Measurements from ENCODE around the gene FBN3. TPM values are rescaled to one million over a fixed set of nuclear protein-coding genes. Genes with fewer than 3 reads are reported as not detected.

FBN3 gene
- total RNA-seq, 1 experiment from 2014 or later: 13.7 TPM

DNA sequence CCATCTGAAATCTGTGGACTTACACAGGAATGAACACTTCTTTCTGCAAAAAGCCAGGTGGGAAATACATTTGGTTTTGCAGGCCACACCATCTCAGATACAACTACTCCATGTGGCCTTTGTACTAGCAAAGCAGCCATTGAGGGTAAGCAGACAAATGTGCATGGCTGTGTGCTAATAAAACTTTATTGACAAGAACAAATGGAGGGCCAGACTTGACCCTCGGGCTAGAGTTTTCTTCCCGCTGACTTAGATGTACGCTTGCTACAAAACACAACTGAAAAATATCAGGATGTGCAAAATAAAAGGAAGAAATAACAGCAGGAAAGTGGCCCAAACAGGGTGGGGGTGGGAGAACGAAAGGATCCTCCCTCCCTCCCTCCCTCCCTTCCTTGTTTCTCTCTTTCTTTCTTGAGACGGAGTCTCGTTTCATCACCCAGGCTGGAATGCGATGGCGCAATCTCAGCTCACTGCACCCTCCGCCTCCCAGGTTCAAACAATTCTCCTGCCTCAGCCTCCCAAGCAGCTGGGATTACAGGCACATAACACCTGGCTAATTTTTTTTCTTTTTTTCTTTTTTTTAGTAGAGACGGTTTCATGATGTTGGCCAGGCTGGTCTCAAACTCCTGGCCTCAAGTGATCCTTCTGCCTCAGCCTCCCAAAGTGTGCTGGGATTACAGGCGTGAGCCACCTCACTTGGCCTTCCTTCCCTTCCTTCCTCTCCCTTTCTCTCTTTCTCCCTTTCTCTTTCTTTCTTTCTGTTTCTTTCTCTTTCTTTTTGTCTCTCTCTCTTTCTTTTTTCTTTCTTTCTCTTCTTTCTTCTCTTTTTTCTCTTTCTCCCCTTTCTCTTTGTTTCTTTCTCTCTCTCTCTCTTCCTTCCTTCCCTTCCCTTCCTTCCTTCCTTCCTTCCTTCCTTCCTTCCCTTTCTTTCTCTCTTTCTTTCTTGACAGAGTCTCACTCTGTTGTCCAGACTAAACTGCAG is 67.5 kb downstream of the FBN3 start:
- DNase-seq: no peak
- H3K27me3 ChIP-seq (ENCODE audit: control insufficient read depth, insufficient read depth, low read length): no peaks in the 10 kb centered on the region
- peaks cover 1% of the 10 kb centered on the region for H3K36me3 ChIP-seq (replicated peaks; ENCODE audit: control insufficient read depth, insufficient read depth, low read length)
- H3K4me3 ChIP-seq (ENCODE audit: insufficient read depth, low read depth, low read length): no peak overlapping the region

GRCh38 chr19:8080832-8081231 is 68.6 kb downstream of the FBN3 start:
- DNase-seq: no peak
- H3K27me3 ChIP-seq (ENCODE audit: control insufficient read depth, insufficient read depth, low read length): no peaks in the 10 kb centered on the region
- H3K4me3 ChIP-seq (ENCODE audit: insufficient read depth, low read depth, low read length): no peak overlapping the region
- H3K36me3 ChIP-seq (replicated peaks; ENCODE audit: control insufficient read depth, insufficient read depth, low read length): peaks cover 1% of the 10 kb centered on the region

- Histone ChIP-seq H3K27me3 (ENCODE audit: control insufficient read depth, insufficient read depth, low read length) (no peaks in the 10 kb centered on the region), H3K4me3 (ENCODE audit: insufficient read depth, low read depth, low read length) (no peak overlapping the region), H3K36me3 (replicated peaks; ENCODE audit: control insufficient read depth, insufficient read depth, low read length) (peaks cover 4% of the 10 kb centered on the region)
- no peak for DNase-seq
Measured at GRCh38 chr19:8079988-8080387, 69.4 kb downstream of the FBN3 start.

GRCh38 chr19:8075158-8076074 is 74.0 kb downstream of the FBN3 start:
- DNase-seq: no peak
- Histone ChIP-seq H3K4me3 (ENCODE audit: insufficient read depth, low read depth, low read length) (no peak overlapping the region), H3K36me3 (replicated peaks; ENCODE audit: control insufficient read depth, insufficient read depth, low read length) (peaks cover 4% of the 10 kb centered on the region)

GRCh38 chr19:8074501-8074900 is 74.9 kb downstream of the FBN3 start:
- H3K36me3 ChIP-seq (replicated peaks; ENCODE audit: control insufficient read depth, insufficient read depth, low read length): peaks cover 4% of the 10 kb centered on the region
- DNase-seq: no peak
- no peaks in the 10 kb centered on the region for H3K27me3 ChIP-seq (ENCODE audit: control insufficient read depth, insufficient read depth, low read length)
- H3K4me3 ChIP-seq (ENCODE audit: insufficient read depth, low read depth, low read length): no peak overlapping the region

More at GRCh38 chr19:8075158-8076074, 74.0 kb downstream of the FBN3 start:
- no peaks in the 10 kb centered on the region for H3K27me3 ChIP-seq (ENCODE audit: control insufficient read depth, insufficient read depth, low read length)

- Histone ChIP-seq H3K27me3 (ENCODE audit: control insufficient read depth, insufficient read depth, low read length) (no peaks in the 10 kb centered on the region), H3K4me3 (ENCODE audit: insufficient read depth, low read depth, low read length) (no peak overlapping the region), H3K36me3 (replicated peaks; ENCODE audit: control insufficient read depth, insufficient read depth, low read length) (peaks cover 4% of the 10 kb centered on the region)
- DNase-seq: no peak
Measured at GRCh38 chr19:8071912-8072311, 77.5 kb downstream of the FBN3 start.

DNA sequence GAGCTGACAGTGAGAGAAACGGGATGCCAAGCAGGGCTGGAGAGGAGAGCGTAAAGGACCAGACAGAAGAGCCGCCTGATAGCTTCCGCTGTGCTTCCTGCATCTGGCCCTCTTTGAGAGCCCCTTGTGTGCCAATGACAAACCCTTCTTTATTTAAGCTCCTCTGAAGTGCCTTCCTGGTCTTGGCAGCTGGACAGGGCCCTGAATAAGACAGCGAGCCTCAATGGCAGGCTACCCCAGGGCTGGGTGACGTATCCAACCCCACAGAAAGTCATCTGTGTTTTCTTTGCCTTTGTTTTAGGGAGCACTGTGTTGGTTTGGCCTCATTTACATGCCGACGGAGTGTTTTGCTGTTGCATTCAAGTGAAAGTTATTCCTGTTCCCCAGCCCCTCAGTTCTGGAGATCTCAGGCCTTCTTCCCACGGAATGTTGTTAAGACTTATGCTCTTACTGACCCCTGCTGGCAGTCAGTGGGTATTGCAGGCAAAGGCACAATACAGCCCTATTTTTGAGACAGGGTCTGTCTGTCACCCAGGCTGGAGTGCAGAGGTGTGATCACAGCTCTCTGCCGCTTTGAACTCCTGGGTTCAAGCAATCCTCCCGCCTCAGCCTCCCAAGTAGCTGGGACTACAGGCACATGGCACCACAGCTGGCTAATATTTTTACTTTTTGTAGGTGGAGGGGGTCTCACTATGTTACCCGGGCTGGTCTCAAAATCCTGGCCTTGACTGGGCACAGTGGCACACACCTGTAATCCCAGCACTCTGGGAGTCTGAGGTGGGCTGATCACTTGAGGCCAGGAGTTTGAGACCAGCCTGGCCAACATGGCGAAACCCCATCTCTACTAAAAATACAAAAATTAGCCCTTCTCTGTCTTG is 80.1 kb downstream of the FBN3 start:
- DNase-seq: peak; percentile 67
- H3K36me3 ChIP-seq (replicated peaks; ENCODE audit: control insufficient read depth, insufficient read depth, low read length): peaks cover 1% of the 10 kb centered on the region
- no peaks in the 10 kb centered on the region for H3K27me3 ChIP-seq (ENCODE audit: control insufficient read depth, insufficient read depth, low read length)
- H3K4me3 ChIP-seq (ENCODE audit: insufficient read depth, low read depth, low read length): no peak overlapping the region

GRCh38 chr19:8065875-8066261 is 83.5 kb downstream of the FBN3 start:
- Histone ChIP-seq H3K4me3 (ENCODE audit: insufficient read depth, low read depth, low read length) (no peak overlapping the region), H3K27me3 (ENCODE audit: control insufficient read depth, insufficient read depth, low read length) (no peaks in the 10 kb centered on the region), H3K36me3 (replicated peaks; ENCODE audit: control insufficient read depth, insufficient read depth, low read length) (no peaks in the 10 kb centered on the region)
- no peak for DNase-seq

- H3K4me3 ChIP-seq (ENCODE audit: insufficient read depth, low read depth, low read length): no peak overlapping the region
- H3K27me3 ChIP-seq (ENCODE audit: control insufficient read depth, insufficient read depth, low read length): no peaks in the 10 kb centered on the region
- H3K36me3 ChIP-seq (replicated peaks; ENCODE audit: control insufficient read depth, insufficient read depth, low read length): no peaks in the 10 kb centered on the region
- no peak for DNase-seq
Measured at GRCh38 chr19:8064911-8065874, 84.2 kb downstream of the FBN3 start.

DNA sequence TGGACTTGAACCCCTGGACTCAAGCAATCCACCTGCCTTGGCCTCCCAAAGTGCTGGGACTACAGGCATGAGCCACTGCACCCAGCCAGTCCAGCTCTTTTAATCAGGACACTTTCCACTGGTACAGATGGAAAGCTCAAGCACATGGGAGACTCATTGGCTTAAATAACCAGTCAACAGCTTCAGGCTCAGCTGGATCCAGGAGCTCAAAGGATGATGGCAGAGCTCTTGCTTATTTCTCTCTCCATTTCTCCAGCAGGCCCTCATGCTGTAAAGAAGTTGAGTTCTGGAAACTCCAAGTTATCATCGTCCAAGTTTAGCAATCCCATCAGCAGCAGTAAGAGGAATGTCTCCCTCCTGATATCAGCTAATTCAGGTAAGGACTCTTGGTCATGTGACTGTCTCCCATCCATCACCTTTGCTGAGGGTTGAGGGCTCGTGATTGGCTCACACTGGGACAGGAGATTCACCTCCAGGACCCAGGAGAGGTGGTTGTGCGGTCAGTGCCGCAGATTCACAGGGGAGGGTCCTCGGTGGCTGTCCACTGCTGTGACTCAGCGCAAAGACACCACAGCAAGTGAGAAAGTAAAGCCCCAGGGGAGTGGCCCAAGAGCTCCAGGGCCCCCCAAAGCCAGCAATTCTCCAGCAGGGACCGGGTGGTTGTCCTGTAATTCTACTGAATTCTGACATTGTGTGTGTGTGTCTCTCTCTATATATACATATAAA is 91.7 kb downstream of the FBN3 start:
- Histone ChIP-seq H3K27me3 (ENCODE audit: control insufficient read depth, insufficient read depth, low read length) (no peaks in the 10 kb centered on the region), H3K4me3 (ENCODE audit: insufficient read depth, low read depth, low read length) (no peak overlapping the region), H3K36me3 (replicated peaks; ENCODE audit: control insufficient read depth, insufficient read depth, low read length) (no peaks in the 10 kb centered on the region)
- peak; percentile 27 for DNase-seq

DNA sequence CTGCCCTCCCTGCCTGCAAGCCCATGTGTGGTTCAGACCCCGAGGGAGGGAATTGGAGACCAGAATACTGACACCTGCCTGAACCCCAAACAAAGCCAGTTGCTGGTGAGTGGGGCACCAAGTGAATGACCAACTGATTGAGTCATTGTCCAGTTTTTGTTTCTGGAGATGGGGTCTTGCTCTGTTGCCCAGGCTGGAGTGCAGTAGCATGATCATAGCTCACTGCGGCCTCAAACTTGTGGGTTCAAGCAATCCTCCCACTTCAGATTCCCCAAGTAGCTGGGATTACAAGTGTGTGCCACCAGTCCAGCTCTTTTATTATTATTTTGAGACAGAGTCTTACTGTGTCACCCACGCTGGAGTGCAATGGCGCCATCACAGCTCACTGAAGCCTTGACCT is 92.9 kb downstream of the FBN3 start:
- no peak overlapping the region for H3K4me3 ChIP-seq (ENCODE audit: insufficient read depth, low read depth, low read length)
- no peaks in the 10 kb centered on the region for H3K27me3 ChIP-seq (ENCODE audit: control insufficient read depth, insufficient read depth, low read length)
- no peaks in the 10 kb centered on the region for H3K36me3 ChIP-seq (replicated peaks; ENCODE audit: control insufficient read depth, insufficient read depth, low read length)
- DNase-seq: no peak

GRCh38 chr19:8054169-8054568 is 95.2 kb downstream of the FBN3 start:
- Histone ChIP-seq H3K4me3 (ENCODE audit: insufficient read depth, low read depth, low read length) (no peak overlapping the region), H3K36me3 (replicated peaks; ENCODE audit: control insufficient read depth, insufficient read depth, low read length) (no peaks in the 10 kb centered on the region), H3K27me3 (ENCODE audit: control insufficient read depth, insufficient read depth, low read length) (peaks cover 11% of the 10 kb centered on the region)
- DNase-seq: peak; percentile 59

GRCh38 chr19:8052464-8052859 is 96.9 kb downstream of the FBN3 start, which contains the start of gene CCL25:
Gene CCL25, plus strand, starts transcription at chr19:8052760. Its CDS starts 290 bp downstream, at chr19:8053050.
- H3K27me3 ChIP-seq (ENCODE audit: control insufficient read depth, insufficient read depth, low read length): peaks cover 11% of the 10 kb centered on the region
- no peak within 1 kb of the TSS for H3K4me3 ChIP-seq (ENCODE audit: insufficient read depth, low read depth, low read length)
- H3K36me3 ChIP-seq (replicated peaks; ENCODE audit: control insufficient read depth, insufficient read depth, low read length): no peaks in the 10 kb centered on the region
- no peak for DNase-seq
